ENCODE measurements around the gene TMEM101. TPM values are rescaled to one million over a fixed set of nuclear protein-coding genes. Genes with fewer than 3 reads are reported as not detected.
"Not testable (repeated sequence)": the region's sequence is repeated elsewhere in the genome, so short reads cannot be mapped to it uniquely, and the experiment has no call there.

The TMEM101 gene
- total RNA-seq, 4 donors from 2014 or later: 1.5 to 76.1 (median 49.8) TPM

GRCh38 chr17:43970366-43970765 lies 44.4 kb downstream of the TMEM101 start:
- intact Hi-C loops (cut with DNase I; ENCODE audit: low total_unique reads): no loop called here
- Histone ChIP-seq H3K36me3 (no peaks in the 10 kb centered on the region), H3K27me3 (no peaks in the 10 kb centered on the region), H3K4me3 (no peak overlapping the region), H3K9me3 (no peaks in the 10 kb centered on the region), H3K4me1 (no peaks in the 10 kb centered on the region), H3K27ac (no peak overlapping the region)
- no peak for DNase-seq
- TF ChIP-seq POLR2A (IDR thresholded peaks at IDR 0.05) (no peak), CTCF (IDR thresholded peaks at IDR 0.05) (no peak)

- intact Hi-C loops (cut with DNase I; ENCODE audit: low total_unique reads): no loop called here
- no peaks in the 10 kb centered on the region for H3K36me3 ChIP-seq
- no peak overlapping the region for H3K4me3 ChIP-seq
- no peak for DNase-seq
- TF ChIP-seq POLR2A (IDR thresholded peaks at IDR 0.05): no peak
- no peak for TF ChIP-seq CTCF (IDR thresholded peaks at IDR 0.05)
- no peaks in the 10 kb centered on the region for H3K9me3 ChIP-seq
- H3K27me3 ChIP-seq: no peaks in the 10 kb centered on the region
- no peak overlapping the region for H3K27ac ChIP-seq
- no peaks in the 10 kb centered on the region for H3K4me1 ChIP-seq
These were observed 47.4 kb downstream of the TMEM101 start for GRCh38 chr17:43967251-43967875.

GRCh38 chr17:43966276-43966675 lies 48.5 kb downstream of the TMEM101 start:
- TF ChIP-seq POLR2A (IDR thresholded peaks at IDR 0.05) (no peak), CTCF (IDR thresholded peaks at IDR 0.05) (no peak)
- H3K4me1 ChIP-seq: no peaks in the 10 kb centered on the region
- intact Hi-C loops (cut with DNase I; ENCODE audit: low total_unique reads): no loop called here

GRCh38 chr17:43962479-43962878 lies 52.3 kb downstream of the TMEM101 start:
- Histone ChIP-seq H3K4me1 (no peaks in the 10 kb centered on the region), H3K36me3 (no peaks in the 10 kb centered on the region), H3K27me3 (no peaks in the 10 kb centered on the region), H3K9me3 (no peaks in the 10 kb centered on the region), H3K27ac (no peak overlapping the region), H3K4me3 (no peak overlapping the region)
- DNase-seq: no peak
- intact Hi-C loops (cut with DNase I; ENCODE audit: low total_unique reads): no loop called here
- no peak for TF ChIP-seq CTCF (IDR thresholded peaks at IDR 0.05)
- no peak for TF ChIP-seq POLR2A (IDR thresholded peaks at IDR 0.05)

More at GRCh38 chr17:43966276-43966675, 48.5 kb downstream of the TMEM101 start:
- Histone ChIP-seq H3K27ac (no peak overlapping the region), H3K27me3 (no peaks in the 10 kb centered on the region), H3K4me3 (no peak overlapping the region), H3K36me3 (no peaks in the 10 kb centered on the region), H3K9me3 (no peaks in the 10 kb centered on the region)
- DNase-seq: no peak

GRCh38 chr17:43961954-43962353 lies 52.8 kb downstream of the TMEM101 start:
- H3K27me3 ChIP-seq: no peaks in the 10 kb centered on the region
- no peaks in the 10 kb centered on the region for H3K4me1 ChIP-seq
- H3K4me3 ChIP-seq: no peak overlapping the region
- no peak overlapping the region for H3K27ac ChIP-seq
- no peak for TF ChIP-seq POLR2A (IDR thresholded peaks at IDR 0.05)
- TF ChIP-seq CTCF (IDR thresholded peaks at IDR 0.05): no peak
- no peaks in the 10 kb centered on the region for H3K36me3 ChIP-seq
- no peaks in the 10 kb centered on the region for H3K9me3 ChIP-seq
- no peak for DNase-seq
- intact Hi-C loops (cut with DNase I; ENCODE audit: low total_unique reads): no loop called here

- DNase-seq; H3K4me3 ChIP-seq; H3K9me3 ChIP-seq; H3K27ac ChIP-seq; H3K27me3 ChIP-seq; H3K4me1 ChIP-seq; intact Hi-C loops (cut with DNase I; ENCODE audit: low total_unique reads); H3K36me3 ChIP-seq: not testable (repeated sequence)
These were observed 53.5 kb downstream of the TMEM101 start for GRCh38 chr17:43961292-43961691.
